ENCODE measurements around the gene PLEKHA1.

GRCh38 chr10:122441961-122442360, 67.5 kb downstream of the PLEKHA1 start:
- TF ChIP-seq EZH2 (IDR thresholded peaks at IDR 0.05) (no peak), POLR2AphosphoS5 (IDR thresholded peaks at IDR 0.05; ENCODE audit: borderline replicate concordance, low read depth, low read length) (no peak)

Data from SK-N-MC (cell line).